ENCODE data around the gene RNLS.

- TF ChIP-seq CTCF (conservative IDR thresholded peaks at IDR 0.05; ENCODE audit: low read depth, low read length) (no peak), RCOR1 (IDR thresholded peaks at IDR 0.05; ENCODE audit: insufficient replicate concordance, low read length) (no peak), RAD21 (IDR thresholded peaks at IDR 0.05; ENCODE audit: low read length) (no peak), SMC3 (IDR thresholded peaks at IDR 0.05; ENCODE audit: low read depth, low read length) (no peak)
Observed at GRCh38 chr10:88261152-88261551, 322.0 kb downstream of the RNLS start.

Measured in IMR-90 (cell line).